ENCODE results near the gene SEC24C. TPM values are rescaled to one million over a fixed set of nuclear protein-coding genes. Genes with fewer than 3 reads are reported as not detected.
"Not testable (repeated sequence)": the region's sequence is repeated elsewhere in the genome, so short reads cannot be mapped to it uniquely, and the experiment has no call there.

The SEC24C gene
- total and polyA plus RNA-seq, 2 of the 4 experiments (the other 2 are of a cell fraction), result 74.2 to 88.9 TPM

GRCh38 chr10:73720561-73720960 is 23.6 kb upstream of the SEC24C start:
- H4K91ac ChIP-seq (ENCODE audit: insufficient read depth, low read depth, low read length); H2BK15ac ChIP-seq (ENCODE audit: low read depth, low read length); H3K4me1 ChIP-seq (ENCODE audit: control insufficient read depth, insufficient read depth, low read length); intact Hi-C loops (cut with micrococcal nuclease); POLR2A ChIA-PET (ENCODE audit: unreplicated experiment); H3K23ac ChIP-seq (ENCODE audit: low read depth, low read length); H3K56ac ChIP-seq (ENCODE audit: extremely low read depth, insufficient read depth, low read length); H4K8ac ChIP-seq (ENCODE audit: low read depth in 2 of 2, low read length in 2 of 2); H3K27me3 ChIP-seq (ENCODE audit: control insufficient read depth, insufficient read depth, low read length); H3K4me2 ChIP-seq (ENCODE audit: low read depth, low read length); H2AFZ ChIP-seq (replicated peaks; ENCODE audit: low read length, poor library complexity); H2BK20ac ChIP-seq (ENCODE audit: low read depth, low read length); CTCF ChIA-PET; H3K18ac ChIP-seq (ENCODE audit: low read depth, low read length); H4K5ac ChIP-seq (ENCODE audit: low read depth, low read length); H3K9me3 ChIP-seq (ENCODE audit: control insufficient read depth, insufficient read depth, low read length); H2AK9ac ChIP-seq (replicated peaks; ENCODE audit: low read depth, low read length, poor library complexity); dilution Hi-C loops (cut with HindIII; ENCODE audit: low sequenced_read_pairs, unreplicated experiment); H3K4me3 ChIP-seq (ENCODE audit: insufficient read depth, low read depth, low read length); H3K9ac ChIP-seq (ENCODE audit: low read depth, low read length); in situ Hi-C loops (cut with MboI; ENCODE audit: low sequenced_read_pairs); BruUV-seq (replicated peaks); H3K14ac ChIP-seq (replicated peaks; ENCODE audit: low read depth, low read length): not testable (repeated sequence)
- ATAC-seq (ENCODE audit: low read depth) (peak; percentile 84), DNase-seq (peak; percentile 84)
- 71% methylated on average over 1 of the region's 4 CpGs; no CpG with 5 or more reads in 1 of the 2 experiments for WGBS, 2 experiments (ENCODE audit: extremely low coverage in 2 of 2, insufficient read length in 1 of 2)
- 0 out of 2 replicates have a peak overlapping the region, but pooled peaks have one; percentile 46 for H3K4ac ChIP-seq (ENCODE audit: low read depth, low read length)
- H2AK5ac ChIP-seq (ENCODE audit: low read depth, low read length), result peak overlapping the region; percentile 92; the same call in 1 of the 2 replicates
- H2BK5ac ChIP-seq (ENCODE audit: low read depth, low read length, poor library complexity, severe bottlenecking), result peak overlapping the region; percentile 58
- H3K27ac ChIP-seq (ENCODE audit: insufficient read depth, low read length), result peak overlapping the region; percentile 75; the same call in 1 of the 2 replicates
- H3K9me1 ChIP-seq (ENCODE audit: insufficient read depth, low read length), result peaks cover 12% of the 10 kb centered on the region
- H4K20me1 ChIP-seq (ENCODE audit: insufficient read depth, low read length), result peaks cover 10% of the 10 kb centered on the region
- TF ChIP-seq FOS (IDR thresholded peaks at IDR 0.05; ENCODE audit: low read depth, low read length), result peak; percentile 55
- TF ChIP-seq MAFK (IDR thresholded peaks at IDR 0.05; ENCODE audit: low read depth, low read length), result peak; percentile 55
- H2BK120ac ChIP-seq (ENCODE audit: low read depth, low read length), result peak overlapping the region; percentile 69
- peaks cover 6 to 20% of the 10 kb centered on the region in 2 experiments for H3K79me1 ChIP-seq (ENCODE audit: low read depth in 1 of 2, low read length in 2 of 2)
- peaks cover 32% of the 10 kb centered on the region for H3K36me3 ChIP-seq (ENCODE audit: control insufficient read depth, insufficient read depth, low read length)

Measured in IMR-90 (cell line).